ENCODE results near the gene GNAL. TPM values are rescaled to one million over a fixed set of nuclear protein-coding genes. Genes with fewer than 3 reads are reported as not detected.

Gene GNAL
- total RNA-seq, 1 experiment from 2014 or later: 4.6 TPM

- Histone ChIP-seq H3K79me2 (ENCODE audit: insufficient read depth, low read length) (no peaks in the 10 kb centered on the region), H3K36me3 (ENCODE audit: control insufficient read depth in 1 of 2, insufficient read depth in 2 of 2, low read length in 2 of 2) (no peaks in the 10 kb centered on the region), H3K9ac (ENCODE audit: low read length) (no peak overlapping the region), H3K9me2 (ENCODE audit: insufficient read depth) (no peaks in the 10 kb centered on the region), H4K20me1 (ENCODE audit: insufficient read depth) (no peaks in the 10 kb centered on the region), H3K4me1 (ENCODE audit: control insufficient read depth in 1 of 2, insufficient read depth in 2 of 2, low read length in 2 of 2) (no peaks in the 10 kb centered on the region), H3K4me2 (ENCODE audit: low read length) (no peak overlapping the region), H3K27ac (ENCODE audit: low read depth, low read length) (no peak overlapping the region), H3K27me3 (ENCODE audit: insufficient read depth, low read length) (peaks cover 55% of the 10 kb centered on the region), H3K4me3 (replicated peaks in 1 of 2; ENCODE audit: low read depth in 1 of 2, low read length in 2 of 2) (no peak overlapping the region), H3K9me3 (ENCODE audit: control insufficient read depth in 1 of 2, insufficient read depth in 1 of 2, low read depth in 1 of 2, low read length in 2 of 2) (no peaks in the 10 kb centered on the region), H2AFZ (ENCODE audit: low read depth, low read length, poor library complexity, severe bottlenecking) (no peak overlapping the region)
- TF ChIP-seq CBX3 (IDR thresholded peaks at IDR 0.05; ENCODE audit: low read depth): no peak
- TF ChIP-seq YY1 (IDR thresholded peaks at IDR 0.05; ENCODE audit: extremely low read depth, insufficient replicate concordance, low read depth, low read length): no peak
- no peak for TF ChIP-seq ELF1 (IDR thresholded peaks at IDR 0.05; ENCODE audit: borderline replicate concordance, low read depth)
- TF ChIP-seq ZBTB33 (IDR thresholded peaks at IDR 0.05; ENCODE audit: extremely low read depth, insufficient replicate concordance, low read length): no peak
- TF ChIP-seq JUND (IDR thresholded peaks at IDR 0.05): no peak
- no peak for TF ChIP-seq ZNF274 (IDR thresholded peaks at IDR 0.05; ENCODE audit: low read depth, low read length)
- no peak for TF ChIP-seq ZFX (IDR thresholded peaks at IDR 0.05)
- TF ChIP-seq CTCF (IDR thresholded peaks at IDR 0.05 in 2 of 3, conservative IDR thresholded peaks at IDR 0.05 in 1 of 3; ENCODE audit: borderline replicate concordance in 1 of 3, insufficient read depth in 1 of 3, low read depth in 2 of 3, low read length in 2 of 3): no peak
- no peak for TF ChIP-seq RAD21 (IDR thresholded peaks at IDR 0.05; ENCODE audit: low read depth)
- no peak for TF ChIP-seq SRF (IDR thresholded peaks at IDR 0.05; ENCODE audit: low read depth)
- TF ChIP-seq SIN3A (IDR thresholded peaks at IDR 0.05; ENCODE audit: low read depth): no peak
- TF ChIP-seq POLR2AphosphoS5 (IDR thresholded peaks at IDR 0.05; ENCODE audit: low read depth, low read length): no peak
- TF ChIP-seq POLR2A (IDR thresholded peaks at IDR 0.05; ENCODE audit: borderline replicate concordance, extremely low read depth, insufficient read depth, insufficient read length): no peak
- TF ChIP-seq EZH2phosphoT487 (IDR thresholded peaks at IDR 0.05; ENCODE audit: borderline replicate concordance): no peak
- no peak for TF ChIP-seq REST (IDR thresholded peaks at IDR 0.05; ENCODE audit: low read depth)
- no peak for TF ChIP-seq TCF7L2 (IDR thresholded peaks at IDR 0.05; ENCODE audit: borderline replicate concordance, extremely low read depth, insufficient read depth, insufficient read length)
- intact Hi-C loops (cut with micrococcal nuclease): no loop called here
- RAD21 ChIA-PET (ENCODE audit: low non-redundant PET in 1 of 2, low total read pairs in 2 of 2, uncharacterized antibody in 2 of 2, unreplicated experiment in 2 of 2): no interaction called here
- DNase-seq (ENCODE audit: low read depth, low spot score) (no peak), ATAC-seq (no peak)
- POLR2A ChIA-PET: no interaction called here
- BruUV-seq (replicated peaks): no TSS peak
- CTCF ChIA-PET: no interaction called here
Observed at GRCh38 chr18:11661430-11661829, 27.6 kb upstream of the GNAL start.

Data from HCT116 (cell line).